D341Med (cell line): ENCODE results near the gene PPEF2.
"Not testable (repeated sequence)": the region's sequence is repeated elsewhere in the genome, so short reads cannot be mapped to it uniquely, and the experiment has no call there.

Experiments used
- DNase-seq: peaks from one replicate; pipeline ENCODE4 v3.0.0; 2012; ENCODE audit warnings: low spot score

The PPEF2 gene, protein sequence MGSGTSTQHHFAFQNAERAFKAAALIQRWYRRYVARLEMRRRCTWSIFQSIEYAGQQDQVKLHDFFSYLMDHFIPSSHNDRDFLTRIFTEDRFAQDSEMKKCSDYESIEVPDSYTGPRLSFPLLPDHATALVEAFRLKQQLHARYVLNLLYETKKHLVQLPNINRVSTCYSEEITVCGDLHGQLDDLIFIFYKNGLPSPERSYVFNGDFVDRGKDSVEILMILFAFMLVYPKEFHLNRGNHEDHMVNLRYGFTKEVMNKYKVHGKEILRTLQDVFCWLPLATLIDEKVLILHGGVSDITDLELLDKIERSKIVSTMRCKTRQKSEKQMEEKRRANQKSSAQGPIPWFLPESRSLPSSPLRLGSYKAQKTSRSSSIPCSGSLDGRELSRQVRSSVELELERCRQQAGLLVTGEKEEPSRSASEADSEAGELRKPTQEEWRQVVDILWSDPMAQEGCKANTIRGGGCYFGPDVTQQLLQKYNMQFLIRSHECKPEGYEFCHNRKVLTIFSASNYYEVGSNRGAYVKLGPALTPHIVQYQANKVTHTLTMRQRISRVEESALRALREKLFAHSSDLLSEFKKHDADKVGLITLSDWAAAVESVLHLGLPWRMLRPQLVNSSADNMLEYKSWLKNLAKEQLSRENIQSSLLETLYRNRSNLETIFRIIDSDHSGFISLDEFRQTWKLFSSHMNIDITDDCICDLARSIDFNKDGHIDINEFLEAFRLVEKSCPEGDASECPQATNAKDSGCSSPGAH

DNA sequence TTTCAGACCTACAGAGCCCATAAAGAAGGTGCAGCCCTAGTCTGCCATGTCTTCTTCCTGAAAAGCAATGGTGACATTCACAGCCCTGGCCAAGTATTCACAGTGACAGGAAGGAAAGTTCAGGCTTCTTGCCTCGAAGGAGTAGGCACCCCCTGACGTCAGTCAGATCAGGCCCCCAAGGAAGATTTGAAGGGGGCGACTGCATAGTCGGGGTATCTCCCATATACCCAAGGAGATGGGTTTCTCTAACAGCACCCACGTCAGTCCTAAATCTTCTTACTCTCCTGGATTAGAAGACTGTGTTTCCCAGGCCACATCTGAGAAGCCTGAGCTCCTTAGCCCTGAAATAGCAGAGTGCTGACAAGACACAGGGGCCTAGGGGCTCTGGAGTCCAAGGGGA, at the start of gene PPEF2:
Gene PPEF2, minus strand, starts transcription at position 101 of the 400 bp plus-strand sequence. CDS start 6,127 bp downstream, outside the sequence.
- no peak for DNase-seq

DNA sequence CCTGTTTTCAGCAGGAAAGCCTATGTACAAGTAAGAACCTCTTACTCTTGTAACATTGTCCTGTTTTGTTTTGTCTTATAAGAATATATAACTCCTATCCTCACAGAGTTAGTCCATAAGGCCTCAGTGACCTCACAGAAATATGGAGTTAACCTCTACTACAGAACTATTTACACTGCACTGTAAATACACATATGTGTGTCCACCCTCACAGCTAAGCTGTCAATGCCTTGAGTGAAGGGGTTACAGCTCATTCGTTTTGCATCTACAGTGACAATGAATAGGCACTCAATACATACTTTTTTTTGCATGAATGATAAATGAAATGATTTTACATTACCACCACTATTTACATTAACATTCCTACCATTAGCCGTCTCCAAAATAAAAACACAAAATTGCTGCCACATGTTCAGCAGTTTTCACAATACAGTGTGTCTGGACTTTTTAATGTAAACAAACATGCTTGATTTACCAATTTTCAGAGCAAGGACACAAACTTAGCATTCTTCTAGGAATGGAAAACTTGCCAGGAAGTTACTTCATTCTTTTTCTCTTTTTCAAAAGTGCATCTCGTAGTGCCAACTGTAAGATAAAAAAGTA, 48.1 kb upstream of the PPEF2 start:
- DNase-seq = no peak

DNA sequence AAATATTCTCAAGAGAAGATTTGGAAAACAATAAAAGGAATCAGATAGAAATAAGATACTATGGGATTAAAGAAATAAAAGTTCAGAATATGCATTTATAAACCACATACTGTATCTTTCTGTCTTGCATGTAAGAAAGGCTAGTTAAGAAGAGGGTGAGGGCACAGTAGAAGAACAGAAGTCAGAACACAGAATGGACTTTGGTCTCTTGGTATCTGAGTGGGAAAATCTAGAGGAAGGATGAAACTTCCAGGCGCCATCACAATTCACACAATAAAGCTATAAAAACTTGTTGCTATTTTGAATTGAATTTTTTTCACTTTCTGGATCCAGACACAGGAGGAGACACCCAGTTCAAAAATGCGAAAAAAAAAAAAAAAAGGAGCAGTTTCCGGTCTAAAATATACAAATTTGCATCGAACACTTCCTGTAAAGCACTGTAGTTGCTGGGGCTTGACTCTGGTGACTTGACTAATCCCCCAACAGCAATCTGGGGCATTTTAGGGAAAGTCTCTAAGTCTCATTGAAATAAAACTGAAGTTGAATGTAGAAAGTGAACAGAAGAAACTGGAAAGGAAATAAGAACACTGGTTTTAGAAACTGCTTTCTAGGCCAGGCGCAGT, 46.7 kb upstream of the PPEF2 start:
- DNase-seq = no peak

DNA sequence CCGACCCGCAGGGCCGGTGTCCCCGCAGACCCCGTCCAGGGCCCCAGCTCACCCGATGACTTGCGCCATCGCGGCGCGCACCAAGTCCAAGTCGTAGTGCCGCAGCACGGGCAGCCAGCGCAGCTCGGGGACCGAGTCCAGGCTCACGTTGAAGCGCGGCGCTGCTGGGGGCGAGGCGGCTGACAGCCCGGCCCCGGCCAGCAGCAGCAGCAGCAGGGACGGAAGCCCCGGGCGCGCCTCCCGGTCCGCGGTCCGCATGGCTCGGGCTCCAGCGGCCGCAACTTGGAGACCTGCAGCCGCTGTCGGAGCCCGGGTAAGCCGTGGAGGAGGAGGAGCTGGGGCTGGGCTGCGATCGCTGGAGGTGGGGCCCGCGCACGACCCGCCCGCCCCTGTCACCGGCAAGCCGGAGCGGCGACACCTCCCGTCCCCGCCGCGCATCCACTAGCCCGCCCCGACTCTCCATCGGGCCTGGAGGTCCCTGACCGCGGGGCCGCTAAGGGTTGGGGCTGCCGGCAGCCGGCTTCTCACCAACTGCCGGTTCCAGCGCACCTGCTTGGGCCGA, 38.5 kb upstream of the PPEF2 start, which contains the start of gene NAAA:
Gene NAAA, minus strand, starts transcription at position 322 of the 562 bp plus-strand sequence. Its CDS starts 64 bp downstream, at position 258.
- DNase-seq = peak; percentile 85

DNA sequence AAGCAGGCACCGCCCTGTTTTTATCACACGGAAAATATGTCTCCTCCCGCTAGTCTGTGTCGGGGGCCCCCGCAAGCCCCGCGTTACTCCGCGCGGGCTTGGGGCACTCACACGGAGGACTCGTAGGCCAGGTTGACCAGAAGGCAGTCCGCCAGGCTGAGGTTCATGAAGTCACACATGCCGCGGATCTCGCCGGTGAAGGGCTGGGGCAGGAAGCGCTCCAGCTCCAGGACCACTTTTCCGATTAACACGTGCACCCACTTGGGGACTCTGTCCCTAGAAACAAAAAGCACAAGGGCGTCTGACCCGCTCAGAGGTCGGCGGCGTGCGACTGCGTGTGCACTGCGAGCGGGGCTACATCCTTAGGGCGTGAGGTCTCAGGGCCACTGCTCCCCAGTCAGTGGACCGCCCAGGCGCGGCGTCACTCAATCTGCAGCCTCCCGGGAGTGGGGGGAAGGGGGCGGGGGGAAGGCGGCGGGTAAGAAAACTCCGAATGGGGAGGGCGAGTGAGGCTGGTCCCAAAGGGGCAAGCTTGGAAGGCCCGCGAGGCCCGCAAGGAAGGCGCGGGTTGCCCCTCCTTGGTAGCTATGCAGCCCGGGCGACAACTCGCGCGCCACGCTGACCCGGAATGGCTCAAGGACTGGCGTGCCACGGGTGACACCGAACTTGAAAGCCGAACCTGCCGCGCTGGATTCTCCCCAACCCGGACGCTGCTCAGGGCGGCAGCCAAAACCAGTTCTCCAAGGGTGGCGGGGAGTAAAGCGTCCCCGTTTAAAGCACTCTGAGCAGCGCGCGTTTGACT, 37.8 kb upstream of the PPEF2 start:
- peak; percentile 80 for DNase-seq

DNA sequence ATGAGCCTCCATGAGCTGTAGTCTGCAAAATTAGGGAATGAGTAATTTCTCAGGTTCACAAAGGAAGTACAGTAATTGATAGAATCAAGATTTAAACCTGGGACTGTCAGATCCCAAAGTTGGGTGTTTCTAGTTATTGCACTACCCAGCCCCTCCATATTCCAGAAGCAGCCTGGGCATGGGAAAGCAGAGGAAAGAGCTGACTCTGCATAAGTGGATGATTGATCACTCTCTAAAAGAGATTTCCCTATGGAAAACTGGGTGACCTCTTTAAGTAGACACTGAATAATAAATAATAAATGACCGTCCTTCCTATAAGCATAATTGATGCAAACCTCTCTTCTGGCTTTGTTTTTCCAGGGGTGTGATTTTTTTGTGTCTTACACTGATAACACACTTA, 33.4 kb upstream of the PPEF2 start:
- no peak for DNase-seq

DNA sequence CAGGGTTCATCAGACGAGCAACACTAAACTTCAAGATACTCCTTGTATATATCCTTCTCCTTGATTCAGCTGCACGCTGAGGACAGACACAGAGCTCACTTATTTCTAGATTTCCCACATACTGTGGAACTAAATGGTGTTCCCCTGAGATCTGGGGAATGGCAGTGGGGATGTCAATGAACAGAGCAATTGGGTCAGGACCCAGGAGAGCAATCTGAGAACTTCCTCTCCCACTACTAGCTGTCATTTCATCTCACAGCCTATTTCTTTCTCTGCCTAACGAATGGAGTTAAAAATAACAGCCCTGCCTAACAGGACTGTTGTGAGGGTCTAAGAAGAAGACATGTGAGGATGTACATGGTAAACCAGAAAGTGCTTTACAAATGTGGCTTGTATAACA, 27.9 kb upstream of the PPEF2 start:
- no peak for DNase-seq

DNA sequence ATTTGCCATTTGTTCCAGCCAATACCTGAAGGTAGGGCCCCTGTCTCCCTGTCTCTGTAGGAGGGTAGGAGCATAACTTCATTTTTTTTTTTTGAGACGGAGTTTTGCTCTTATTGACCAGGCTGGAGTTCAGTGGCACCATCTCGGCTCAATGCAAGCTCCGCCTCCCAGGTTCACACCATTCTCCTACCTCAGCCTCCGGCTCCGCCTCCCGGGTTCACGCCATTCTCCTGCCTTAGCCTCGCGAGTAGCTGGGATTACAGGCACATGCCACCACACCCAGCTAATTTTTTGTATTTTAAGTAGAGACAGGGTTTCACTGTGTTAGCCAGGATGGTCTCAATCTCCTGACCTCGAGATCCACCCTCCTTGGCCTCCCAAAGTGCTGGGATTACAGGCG, 22.7 kb upstream of the PPEF2 start:
- DNase-seq = not testable (repeated sequence)

DNA sequence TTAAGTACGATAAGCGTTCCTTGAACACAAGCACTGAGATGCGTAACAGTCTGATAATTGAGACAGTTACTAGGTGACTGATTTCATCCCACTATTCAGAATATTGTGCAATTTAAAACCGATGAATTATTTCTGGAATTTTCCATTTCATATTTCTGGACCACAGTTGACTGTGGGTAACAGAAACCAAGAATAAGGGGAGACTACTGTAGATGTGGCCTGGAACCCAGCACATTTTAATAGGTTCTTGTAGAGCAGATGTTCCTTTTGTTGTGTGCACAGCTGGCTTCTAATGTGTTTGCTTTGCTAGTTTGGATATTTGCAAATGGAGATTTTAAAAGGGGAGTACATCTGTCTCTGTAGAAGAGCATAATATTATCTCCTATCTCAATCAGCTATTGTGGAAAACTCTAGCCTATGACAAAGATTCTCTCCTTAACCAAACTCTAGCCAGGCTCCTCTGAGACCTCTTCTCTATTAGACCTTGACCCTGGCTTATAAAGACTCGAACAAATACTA, 22.1 kb upstream of the PPEF2 start:
- no peak for DNase-seq

DNA sequence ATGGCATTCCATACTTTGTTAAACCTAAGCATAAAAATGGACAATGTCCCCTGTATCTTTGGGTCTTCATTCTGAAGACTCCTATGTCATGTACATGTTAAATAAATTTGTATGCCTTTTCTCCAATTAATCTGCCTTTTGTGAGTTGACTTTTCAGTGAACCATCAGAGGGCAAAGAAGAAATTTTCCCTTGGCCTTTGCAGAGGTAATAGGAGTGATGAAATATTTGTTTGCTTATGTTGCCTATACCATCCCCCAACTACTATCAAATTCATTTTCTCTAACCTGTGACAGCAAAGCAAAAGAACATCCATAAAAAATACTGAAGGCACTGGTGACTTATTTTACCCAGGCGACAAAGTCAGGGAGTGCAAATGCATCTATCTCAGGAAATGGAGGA, 20.3 kb upstream of the PPEF2 start:
- DNase-seq = no peak

DNA sequence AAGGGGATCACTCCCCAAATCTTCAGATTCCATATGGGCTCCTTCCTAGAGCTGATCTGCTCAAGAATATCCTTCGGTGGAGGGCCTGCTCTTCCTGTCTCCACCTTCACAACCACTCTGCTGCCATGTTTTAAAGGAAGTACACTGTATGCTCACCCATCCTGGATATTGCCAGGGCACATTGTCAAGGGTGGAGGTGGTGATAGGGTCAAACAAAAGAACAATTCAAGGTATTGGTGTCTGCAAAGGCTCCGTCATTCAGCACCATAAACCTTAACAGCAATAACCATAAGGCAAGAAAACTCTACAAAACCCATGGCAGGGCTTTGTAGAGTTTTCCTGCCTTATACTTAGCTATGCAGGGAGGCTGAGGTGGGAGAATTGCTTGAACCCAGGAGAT, 19.7 kb upstream of the PPEF2 start:
- DNase-seq = no peak

DNA sequence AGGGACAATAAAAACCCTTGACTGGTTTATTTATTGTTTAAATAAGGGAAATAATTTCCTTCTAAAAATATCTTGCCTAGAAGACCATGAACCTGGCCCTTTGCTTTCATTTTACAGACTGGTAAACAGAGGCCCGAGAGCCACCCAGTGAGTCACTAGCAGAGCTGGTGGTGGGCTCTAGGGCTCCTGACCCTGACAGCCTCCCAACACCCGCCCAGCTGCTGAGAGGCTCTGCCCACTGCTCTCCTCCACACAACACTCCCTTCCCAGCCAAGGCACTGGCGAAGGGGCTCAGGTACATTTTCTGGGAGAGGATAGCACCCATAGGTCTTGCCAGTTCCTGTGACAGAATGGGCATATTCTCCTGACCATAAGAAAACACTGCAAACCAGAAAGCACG, 18.1 kb upstream of the PPEF2 start:
- no peak for DNase-seq

DNA sequence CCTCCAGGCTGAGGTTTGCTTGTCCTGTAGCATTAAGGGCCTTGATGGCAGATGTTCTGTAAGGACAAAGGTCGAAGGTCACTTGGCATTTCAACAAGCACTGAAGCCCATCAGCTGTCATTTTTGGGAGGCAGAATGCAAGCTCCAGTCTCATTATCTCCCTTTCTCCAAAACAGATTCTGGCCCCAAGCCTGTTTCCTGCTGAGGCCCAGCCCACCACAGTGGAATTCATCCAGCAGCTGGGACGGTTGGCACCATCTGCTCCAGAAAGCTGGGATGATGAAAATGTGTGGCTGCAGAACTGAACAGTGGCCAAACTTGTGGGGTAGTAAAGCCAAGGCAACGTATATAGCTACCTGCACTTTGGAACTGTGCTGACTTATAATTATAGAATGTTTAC, 17.7 kb upstream of the PPEF2 start:
- DNase-seq = no peak

DNA sequence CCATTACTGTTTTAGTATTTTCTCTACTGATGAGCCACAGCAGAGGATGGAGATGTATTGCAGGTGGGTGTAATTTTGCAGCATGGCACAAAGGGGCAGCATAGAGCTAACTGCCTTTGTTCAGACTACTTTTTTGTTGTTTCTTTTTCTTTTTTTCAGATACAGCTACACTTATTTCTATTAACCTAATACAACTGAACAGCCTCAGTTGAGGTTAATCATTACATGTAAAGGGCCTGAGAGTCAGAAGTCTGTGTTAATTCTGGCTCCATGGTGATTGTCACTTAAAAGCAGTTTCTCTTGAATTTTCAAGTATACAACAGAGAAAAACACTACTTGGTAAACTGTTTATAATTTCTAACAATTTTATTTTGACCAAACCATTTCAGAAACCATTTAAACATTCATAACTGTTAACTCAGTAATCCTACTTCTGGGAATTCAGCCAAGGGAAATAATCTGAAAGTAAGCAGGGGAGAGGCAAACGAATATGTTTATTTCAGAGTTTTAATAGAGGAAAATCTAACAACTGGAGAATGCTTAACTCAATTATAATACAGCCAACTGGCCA, 13.9 kb upstream of the PPEF2 start:
- peak; percentile 71 for DNase-seq

DNA sequence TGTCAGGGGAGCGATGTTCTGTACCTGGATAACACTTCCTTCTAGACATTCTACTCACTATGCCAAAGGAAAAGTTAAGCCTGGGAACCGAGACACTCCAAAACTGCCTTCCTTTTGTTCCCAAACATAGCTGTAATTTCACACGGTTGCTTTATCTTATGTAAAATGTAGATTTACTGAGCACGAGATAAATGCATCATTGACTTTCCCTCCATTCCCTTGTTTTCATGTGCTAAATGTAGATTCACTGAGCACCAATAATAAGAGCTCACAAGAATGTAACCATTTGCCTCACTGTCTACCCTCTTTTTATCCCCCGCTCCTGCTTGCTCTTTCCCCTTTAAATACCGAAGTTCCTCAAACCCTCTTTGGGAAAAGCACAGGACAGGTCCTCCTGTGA, 10.7 kb upstream of the PPEF2 start:
- DNase-seq = no peak

DNA sequence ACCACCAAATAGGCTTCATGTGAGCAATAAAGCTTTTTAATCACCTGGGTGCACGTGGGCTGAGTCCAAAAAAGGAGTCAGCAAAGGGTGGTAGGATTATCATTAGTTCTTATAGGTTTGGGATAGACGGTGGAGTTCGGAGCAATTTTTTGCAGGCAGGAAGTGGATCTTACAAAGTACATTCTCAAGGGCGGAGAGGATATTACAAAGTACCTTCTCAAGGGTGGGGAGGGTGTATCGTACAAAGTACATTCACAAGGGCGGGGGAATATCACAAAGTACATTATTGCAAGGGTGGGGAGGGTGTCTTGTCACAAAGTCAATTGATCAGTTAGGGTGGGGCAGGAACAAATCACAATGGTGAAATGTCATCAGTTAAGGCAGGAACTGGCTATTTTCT, 8.6 kb upstream of the PPEF2 start:
- not testable (repeated sequence) for DNase-seq

DNA sequence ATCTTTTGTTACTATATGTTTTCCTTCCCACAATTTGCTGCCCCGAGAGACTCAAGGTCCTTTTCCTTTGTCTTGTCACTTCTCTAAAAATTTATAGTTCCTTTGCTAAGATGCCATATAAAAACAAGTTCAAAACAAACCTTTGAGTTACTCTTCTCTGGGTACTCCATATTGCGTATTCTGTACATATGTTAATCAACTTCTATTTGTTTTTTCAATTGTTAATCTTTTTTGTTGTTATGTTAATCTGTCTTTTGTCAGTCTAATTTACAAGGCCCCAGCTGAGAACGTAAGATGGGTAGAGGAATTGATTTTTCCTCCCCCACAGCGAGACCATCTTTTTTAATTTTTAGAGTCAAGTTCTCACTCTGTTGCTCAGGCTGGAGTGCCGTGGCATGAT, 7.2 kb upstream of the PPEF2 start:
- no peak for DNase-seq

DNA sequence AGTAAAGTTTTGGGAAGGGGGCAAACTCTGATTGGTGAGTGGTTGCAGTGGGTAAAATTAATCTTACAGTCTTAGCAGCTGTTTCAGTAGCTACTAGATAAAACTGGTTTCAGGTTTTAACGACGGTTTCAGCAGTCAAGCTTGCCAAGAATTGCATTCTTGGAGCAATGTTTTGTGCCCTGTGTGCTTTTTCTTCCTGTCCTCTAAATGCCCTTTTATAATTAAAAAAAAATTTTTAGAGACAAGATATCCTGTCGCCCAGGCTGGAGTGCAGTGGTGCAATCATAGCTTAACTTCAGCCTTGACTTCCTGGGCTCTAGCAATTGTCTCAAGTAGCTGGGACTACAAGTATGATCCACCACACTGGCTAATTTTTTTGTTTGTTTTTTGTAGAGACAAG, 6.3 kb upstream of the PPEF2 start:
- DNase-seq = no peak

DNA sequence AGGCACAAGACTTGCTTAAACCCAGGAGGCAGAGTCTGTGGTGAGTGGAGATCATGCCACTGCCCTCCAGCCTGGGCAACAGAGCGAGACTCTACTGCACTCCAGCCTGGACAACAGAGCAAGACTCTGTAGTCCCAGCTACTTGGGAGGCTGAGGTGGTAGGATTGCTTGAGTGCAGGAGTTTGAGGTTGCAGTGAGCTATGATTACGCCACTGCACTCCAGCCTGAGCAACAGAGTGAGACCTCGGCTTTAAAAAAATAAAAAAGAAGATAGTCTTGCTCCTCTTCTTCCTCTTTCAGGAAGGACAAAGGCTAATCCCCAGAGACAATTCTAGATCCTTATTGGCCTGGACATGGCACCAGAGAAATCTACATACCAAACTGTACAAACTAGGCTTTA, 5.7 kb upstream of the PPEF2 start:
- no peak for DNase-seq

DNA sequence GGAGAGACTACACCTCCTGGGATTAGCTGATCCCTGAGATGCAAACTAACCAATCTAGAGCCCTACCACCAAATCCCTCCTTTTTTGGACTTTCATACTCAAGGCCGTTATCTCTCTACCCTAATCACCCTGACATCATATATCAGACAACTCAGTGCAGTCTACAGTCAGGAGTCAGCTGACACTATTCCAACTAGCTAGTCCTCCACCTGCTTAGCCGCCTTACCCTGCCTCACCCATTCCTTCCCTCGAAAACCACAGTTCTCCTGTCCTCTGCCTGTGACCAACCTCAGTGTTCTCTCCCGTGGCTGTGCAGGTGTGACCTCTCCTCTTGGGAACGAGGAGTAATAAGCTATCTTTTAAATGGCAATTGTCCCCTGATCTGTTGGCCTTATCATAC, 1.8 kb upstream of the PPEF2 start:
- DNase-seq = no peak

DNA sequence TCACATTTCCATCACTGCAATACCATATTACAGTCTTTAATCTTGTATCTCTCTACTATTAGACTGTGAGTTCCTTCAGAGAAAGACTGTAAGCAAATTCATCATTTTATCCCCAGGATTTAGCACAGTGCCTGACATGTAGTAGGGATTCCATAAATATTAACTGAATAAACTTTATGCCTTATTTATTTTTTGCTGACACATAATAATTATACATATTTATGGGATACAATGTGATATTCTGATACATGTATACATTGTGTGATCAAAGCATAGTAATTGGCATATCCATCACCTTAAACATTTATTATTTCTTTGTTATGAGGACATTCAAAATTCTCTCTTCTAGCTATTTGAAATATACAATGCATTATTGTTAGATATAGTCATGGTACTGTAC, 3.7 kb downstream of the PPEF2 start:
- no peak for DNase-seq
